Neural cell (in vitro differentiated cells): ENCODE results near the gene TPBGL. TPM values are rescaled to one million over a fixed set of nuclear protein-coding genes. Genes with fewer than 3 reads are reported as not detected.

Source experiments
- H2AFZ ChIP-seq: fragments of 200-600, 300-800 bp; sonication (generic), shearing (Covaris generic); 2 replicates; pipeline ENCODE4 v1.6.0; 2014; ENCODE audit warnings: low read depth, mild to moderate bottlenecking, antibody characterized with exemption, low read length, moderate library complexity
- H3F3A ChIP-seq: fragments of 200-600 bp; shearing (Covaris generic); 2 replicates; pipeline ENCODE4 v1.6.1; 2016; ENCODE audit warnings: mild to moderate bottlenecking, moderate library complexity, mixed read lengths, antibody characterized with exemption, low read length; ENCODE audit not compliant: insufficient read depth, poor library complexity, severe bottlenecking
- H3K27ac ChIP-seq: fragments of 200-600, 300-800 bp; sonication (generic), shearing (Covaris generic); 2 replicates; pipeline ENCODE4 v1.5.1; 2014; ENCODE audit warnings: mild to moderate bottlenecking, low read length, moderate library complexity
- H3K27me3 ChIP-seq: fragments of 300-800, 200-600 bp; sonication (generic), shearing (Covaris generic); 2 replicates; pipeline ENCODE4 v1.6.0; 2014; ENCODE audit warnings: mild to moderate bottlenecking, low read depth, low read length, moderate library complexity; ENCODE audit not compliant: insufficient read depth
- H3K36me3 ChIP-seq: fragments of 300-800, 200-600 bp; sonication (generic), shearing (Covaris generic); 2 replicates; pipeline ENCODE4 v1.5.1; 2014; ENCODE audit warnings: mild to moderate bottlenecking, antibody characterized with exemption, low read length, moderate library complexity; ENCODE audit not compliant: insufficient read depth
- H3K4me2 ChIP-seq: fragments of 300-800, 200-600 bp; sonication (generic), shearing (Covaris generic); 2 replicates; pipeline ENCODE4 v1.6.0; 2014; ENCODE audit warnings: mild to moderate bottlenecking, low read length
- H3K4me3 ChIP-seq: fragments of 300-800, 200-600 bp; sonication (generic), shearing (Covaris generic); 2 replicates; pipeline ENCODE4 v1.5.1; 2014; ENCODE audit warnings: mild to moderate bottlenecking, low read length, moderate library complexity
- H3K79me2 ChIP-seq: fragments of 200-600 bp; shearing (Covaris generic); replicated peaks from 2 replicates; pipeline ENCODE4 v1.6.0; 2014; ENCODE audit warnings: mild to moderate bottlenecking, low read length, moderate library complexity; ENCODE audit not compliant: insufficient read depth
- H3K9ac ChIP-seq: fragments of 300-800, 200-600 bp; sonication (generic), shearing (Covaris generic); 2 replicates; pipeline ENCODE4 v1.6.1; 2016; ENCODE audit warnings: mild to moderate bottlenecking, low read length, mixed read lengths
- H3K9me2 ChIP-seq: fragments of 200-600 bp; shearing (Covaris generic); 2 replicates; pipeline ENCODE4 v1.6.1; 2016; ENCODE audit warnings: mild to moderate bottlenecking, low read length, mixed read lengths; ENCODE audit not compliant: insufficient read depth
- H3K9me3 ChIP-seq: fragments of 200-600, 300-800 bp; sonication (generic), shearing (Covaris generic); 2 replicates; pipeline ENCODE4 v1.6.1; 2016; ENCODE audit warnings: mild to moderate bottlenecking, mixed run types, low read length, moderate library complexity, mixed read lengths
- H4K20me1 ChIP-seq: fragments of 200-600 bp; shearing (Covaris generic); 2 replicates; pipeline ENCODE4 v1.6.1; 2016; ENCODE audit warnings: mild to moderate bottlenecking, mixed run types; ENCODE audit not compliant: insufficient read depth
- EP300 ChIP-seq: fragments of 450-650 bp; conservative IDR thresholded peaks from 2 replicates; pipeline ENCODE4 v1.6.1; 2014; ENCODE audit warnings: antibody characterized with exemption, mild to moderate bottlenecking, moderate library complexity; ENCODE audit not compliant: poor library complexity, severe bottlenecking
- EZH2 ChIP-seq: fragments of 200-600, 300-800 bp; shearing (Covaris generic), sonication (generic); IDR thresholded peaks from 2 replicates; pipeline ENCODE4 v1.6.1; 2014; ENCODE audit warnings: antibody characterized with exemption, low read length, borderline replicate concordance, mild to moderate bottlenecking; ENCODE audit not compliant: insufficient read depth, poor library complexity, severe bottlenecking
- MXI1 ChIP-seq: fragments of 450-650 bp; conservative IDR thresholded peaks from 2 replicates; pipeline ENCODE4 v1.6.1; 2014; ENCODE audit warnings: antibody characterized with exemption, mild to moderate bottlenecking; ENCODE audit not compliant: poor library complexity, severe bottlenecking
- POLR2AphosphoS5 ChIP-seq: IDR thresholded peaks from 2 replicates; pipeline ENCODE4 v1.6.1; 2012
- RAD21 ChIP-seq: fragments of 450-650 bp; conservative IDR thresholded peaks from 2 replicates; pipeline ENCODE4 v1.6.1; 2014; ENCODE audit warnings: antibody characterized with exemption, mild to moderate bottlenecking, moderate library complexity
- REST ChIP-seq: IDR thresholded peaks from 2 replicates; pipeline ENCODE4 v1.6.1; 2012; ENCODE audit warnings: borderline replicate concordance
- SMC3 ChIP-seq: fragments of 450-650 bp; conservative IDR thresholded peaks from 2 replicates; pipeline ENCODE4 v1.6.1; 2014; ENCODE audit warnings: antibody characterized with exemption, mild to moderate bottlenecking, moderate library complexity; ENCODE audit not compliant: poor library complexity
- TAF1 ChIP-seq: IDR thresholded peaks from 2 replicates; pipeline ENCODE4 v1.6.1; 2012; ENCODE audit warnings: low read depth
- polyA plus RNA-seq: library from polyadenylated mRNA; depleted of rRNA; stranded (reverse); fragments of >200 nt; gene quantifications from 2 replicates; pipeline ENCODE4 v1.2.3, GENCODE V29; 2014
- TF ChIP-seq, protein P1 (sequence below): fragments of 450-650 bp; IDR thresholded peaks from 2 replicates; pipeline ENCODE4 v1.5.1; 2014; ENCODE audit warnings: antibody characterized with exemption, mild to moderate bottlenecking, moderate library complexity; ENCODE audit not compliant: poor library complexity, severe bottlenecking

TPBGL gene
- polyA plus RNA-seq, 1 donor from 2014 or later, result not detected

GRCh38 chr11:75287579-75287978 lies 47.0 kb downstream of the TPBGL start:
- H3K36me3 ChIP-seq, result no peaks in the 10 kb centered on the region
- no peaks in the 10 kb centered on the region for H3F3A ChIP-seq
- H3K4me3 ChIP-seq, result no peak overlapping the region
- H3K27me3 ChIP-seq, result no peaks in the 10 kb centered on the region
- no peak overlapping the region for H3K4me2 ChIP-seq
- H3K9me2 ChIP-seq, result no peaks in the 10 kb centered on the region
- no peak for TF ChIP-seq POLR2AphosphoS5
- TF ChIP-seq, protein P1, sequence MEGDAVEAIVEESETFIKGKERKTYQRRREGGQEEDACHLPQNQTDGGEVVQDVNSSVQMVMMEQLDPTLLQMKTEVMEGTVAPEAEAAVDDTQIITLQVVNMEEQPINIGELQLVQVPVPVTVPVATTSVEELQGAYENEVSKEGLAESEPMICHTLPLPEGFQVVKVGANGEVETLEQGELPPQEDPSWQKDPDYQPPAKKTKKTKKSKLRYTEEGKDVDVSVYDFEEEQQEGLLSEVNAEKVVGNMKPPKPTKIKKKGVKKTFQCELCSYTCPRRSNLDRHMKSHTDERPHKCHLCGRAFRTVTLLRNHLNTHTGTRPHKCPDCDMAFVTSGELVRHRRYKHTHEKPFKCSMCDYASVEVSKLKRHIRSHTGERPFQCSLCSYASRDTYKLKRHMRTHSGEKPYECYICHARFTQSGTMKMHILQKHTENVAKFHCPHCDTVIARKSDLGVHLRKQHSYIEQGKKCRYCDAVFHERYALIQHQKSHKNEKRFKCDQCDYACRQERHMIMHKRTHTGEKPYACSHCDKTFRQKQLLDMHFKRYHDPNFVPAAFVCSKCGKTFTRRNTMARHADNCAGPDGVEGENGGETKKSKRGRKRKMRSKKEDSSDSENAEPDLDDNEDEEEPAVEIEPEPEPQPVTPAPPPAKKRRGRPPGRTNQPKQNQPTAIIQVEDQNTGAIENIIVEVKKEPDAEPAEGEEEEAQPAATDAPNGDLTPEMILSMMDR, result no peak
- TF ChIP-seq REST, result no peak
- no peak for TF ChIP-seq SMC3
- no peak for TF ChIP-seq TAF1
- TF ChIP-seq EP300, result no peak
- no peak for TF ChIP-seq MXI1
- no peak for TF ChIP-seq EZH2
- no peak for TF ChIP-seq RAD21
- no peak overlapping the region for H3K9ac ChIP-seq
- H4K20me1 ChIP-seq, result no peaks in the 10 kb centered on the region
- H3K79me2 ChIP-seq, result no peaks in the 10 kb centered on the region
- H2AFZ ChIP-seq, result no peak overlapping the region
- no peaks in the 10 kb centered on the region for H3K9me3 ChIP-seq
- H3K27ac ChIP-seq, result no peak overlapping the region

DNA sequence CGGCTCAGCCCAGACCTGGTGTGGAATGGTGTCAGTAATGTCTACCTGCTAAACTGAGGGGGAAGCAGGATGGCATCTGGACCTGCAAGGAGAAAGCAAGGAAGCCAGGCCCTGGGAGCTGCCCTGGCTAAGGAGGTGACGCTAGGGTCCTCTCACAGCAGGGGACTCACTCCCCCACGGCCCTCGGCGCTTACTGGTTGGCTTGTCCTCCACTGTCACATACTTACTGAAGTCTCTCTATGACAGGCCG lies 48.9 kb downstream of the TPBGL start:
- Histone ChIP-seq H3K79me2 (no peaks in the 10 kb centered on the region), H4K20me1 (no peaks in the 10 kb centered on the region), H3K9me3 (no peaks in the 10 kb centered on the region), H3K4me2 (no peak overlapping the region), H3F3A (no peaks in the 10 kb centered on the region), H3K27ac (no peak overlapping the region), H2AFZ (no peak overlapping the region), H3K36me3 (no peaks in the 10 kb centered on the region), H3K9ac (no peak overlapping the region), H3K27me3 (no peaks in the 10 kb centered on the region), H3K9me2 (no peaks in the 10 kb centered on the region), H3K4me3 (no peak overlapping the region)
- TF ChIP-seq POLR2AphosphoS5 (no peak), EZH2 (no peak), EP300 (no peak), SMC3 (no peak), REST (no peak), RAD21 (no peak), TAF1 (no peak)
- TF ChIP-seq, protein P1, result no peak
